PC-3 (cell line): ENCODE data around the gene TYW1. TPM values are rescaled to one million over a fixed set of nuclear protein-coding genes. Genes with fewer than 3 reads are reported as not detected.
"Not testable (repeated sequence)": the region's sequence is repeated elsewhere in the genome, so short reads cannot be mapped to it uniquely, and the experiment has no call there.

Experiments
- ATAC-seq: fragments of 200-7000 bp; cut with Tn5 transposase; 2 replicates; pipeline ENCODE4 v1.9.1; 2020; ENCODE audit warnings: mild to moderate bottlenecking, moderate library complexity
- BruUV-seq: library from RNA; stranded (reverse); fragments of 400-500 nt; replicated peaks from 2 replicates; lab custom pipeline; 2021; lab: Mats Ljungman, UMichigan
- CTCF ChIA-PET: fragments of 300-600 bp; sonication (Branson Sonifier 250); formaldehyde crosslinking; loops from one replicate; lab custom pipeline; 2022; ENCODE audit warnings: antibody characterized with exemption; lab: Charles Lee
- POLR2A ChIA-PET: fragments of 300-600 bp; sonication (Branson Sonifier 250); formaldehyde crosslinking; loops from one replicate; lab custom pipeline; 2022; ENCODE audit warnings: antibody characterized with exemption; ENCODE audit not compliant: unreplicated experiment; lab: Charles Lee
- DNase-seq: peaks from one replicate; pipeline ENCODE4 v3.0.0-alpha.2; 2015
- H2AFZ ChIP-seq: fragments of 300-600 bp; sonication (generic); 2 replicates; pipeline ENCODE4 v1.6.0; 2016; ENCODE audit warnings: antibody characterized with exemption, low read length
- H3F3A ChIP-seq: fragments of 300-600 bp; sonication (generic); one replicate; pipeline ENCODE4 v1.6.0; 2017; ENCODE audit warnings: antibody characterized with exemption, low read length, control low read depth, mild to moderate bottlenecking; ENCODE audit not compliant: unreplicated experiment
- H3K27ac ChIP-seq: fragments of 300-600 bp; sonication (generic); 2 replicates; pipeline ENCODE4 v1.5.1; 2016; ENCODE audit warnings: mild to moderate bottlenecking, low read length
- H3K27me3 ChIP-seq: fragments of 300-600 bp; sonication (generic); 2 replicates; pipeline ENCODE4 v1.6.1; 2016; ENCODE audit warnings: low read length, mixed read lengths
- H3K36me3 ChIP-seq: fragments of 300-600 bp; sonication (generic); 2 replicates; pipeline ENCODE4 v1.6.1; 2016; ENCODE audit warnings: low read depth, mixed run types, low read length, mixed read lengths
- H3K4me1 ChIP-seq: fragments of 300-600 bp; sonication (generic); 2 replicates; pipeline ENCODE4 v1.5.1; 2016; ENCODE audit warnings: low read length; ENCODE audit not compliant: insufficient read depth
- H3K4me2 ChIP-seq: fragments of 300-600 bp; sonication (generic); 2 replicates; pipeline ENCODE4 v1.6.0; 2016; ENCODE audit warnings: low read length
- H3K4me3 ChIP-seq: fragments of 300-600 bp; sonication (generic); 2 replicates; pipeline ENCODE4 v1.5.1; 2016; ENCODE audit warnings: mild to moderate bottlenecking, low read length, mixed read lengths
- H3K79me2 ChIP-seq: fragments of 300-600 bp; sonication (generic); 2 replicates; pipeline ENCODE4 v1.6.1; 2017; ENCODE audit warnings: low read length, mixed read lengths
- H3K9ac ChIP-seq: fragments of 300-600 bp; sonication (generic); 2 replicates; pipeline ENCODE4 v1.6.0; 2016; ENCODE audit warnings: mild to moderate bottlenecking, low read length
- H3K9me2 ChIP-seq: fragments of 300-600 bp; sonication (generic); replicated peaks from 2 replicates; pipeline ENCODE4 v1.6.1; 2016; ENCODE audit warnings: mixed run types, low read length, mixed read lengths
- H3K9me3 ChIP-seq: fragments of 300-600 bp; sonication (generic); 2 replicates; pipeline ENCODE4 v1.6.1; 2016; ENCODE audit warnings: low read length, mixed read lengths
- H4K20me1 ChIP-seq: fragments of 300-600 bp; sonication (generic); 2 replicates; pipeline ENCODE4 v1.6.1; 2016; ENCODE audit warnings: low read length, mixed read lengths
- EZH2 ChIP-seq: fragments of 300-600 bp; sonication (generic); IDR thresholded peaks from one replicate; pipeline ENCODE4 v1.6.1; 2017; ENCODE audit warnings: antibody characterized with exemption, mild to moderate bottlenecking, low read length; ENCODE audit not compliant: unreplicated experiment
- EZH2phosphoT487 ChIP-seq: fragments of 300-600 bp; sonication (generic); IDR thresholded peaks from 2 replicates; pipeline ENCODE4 v1.6.1; 2018; ENCODE audit warnings: mild to moderate bottlenecking, antibody characterized with exemption, low read length, borderline replicate concordance
- intact Hi-C: fragments of 100-400 bp; cut with micrococcal nuclease; formaldehyde crosslinking; loops from 2 replicates; pipeline ENCODE4 v1.9.0; 2023
- total RNA-seq: library from RNA; depleted of rRNA; stranded (reverse); fragments of >200 nt; gene quantifications from 2 replicates; pipeline ENCODE4 v1.2.3, GENCODE V29; 2014
- TF ChIP-seq, protein P1 (sequence below): fragments of 300-600 bp; sonication (generic); conservative IDR thresholded peaks from 2 replicates; pipeline ENCODE4 v1.5.1; 2017; ENCODE audit warnings: antibody characterized with exemption, low read depth, mild to moderate bottlenecking, low read length

The TYW1 gene
- total RNA-seq, 1 experiment from 2014 or later, result 13.4 TPM

DNA sequence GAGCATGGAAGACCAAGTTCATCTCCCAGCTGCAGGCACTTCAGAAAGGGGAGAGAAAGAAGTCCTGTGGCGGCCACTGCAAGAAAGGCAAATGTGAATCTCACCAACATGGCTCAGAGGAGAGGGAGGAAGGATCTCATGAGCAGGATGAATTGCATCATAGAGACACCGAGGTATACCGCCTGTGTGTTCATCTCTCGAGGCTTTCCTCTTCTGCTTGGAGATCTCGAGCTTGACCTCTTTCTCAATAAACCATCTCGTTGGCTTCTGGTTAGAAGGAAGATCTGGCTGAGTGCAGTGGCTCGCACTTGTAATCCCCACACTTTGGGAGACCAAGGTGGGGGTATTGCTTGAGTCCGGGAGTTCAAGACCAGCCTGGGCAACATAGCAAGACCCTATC lies 21.3 kb downstream of the TYW1 start:
- intact Hi-C loops, DNase-seq, H4K20me1 ChIP-seq, H2AFZ ChIP-seq, H3K9me2 ChIP-seq, H3K4me2 ChIP-seq, H3K27me3 ChIP-seq, ATAC-seq, H3K27ac ChIP-seq, H3F3A ChIP-seq, BruUV-seq, H3K9ac ChIP-seq, H3K79me2 ChIP-seq, CTCF ChIA-PET, H3K36me3 ChIP-seq, POLR2A ChIA-PET, H3K4me3 ChIP-seq, H3K9me3 ChIP-seq: not testable (repeated sequence)
- H3K4me1 ChIP-seq, result peaks cover 13% of the 10 kb centered on the region; the same call in 1 of the 2 replicates

DNA sequence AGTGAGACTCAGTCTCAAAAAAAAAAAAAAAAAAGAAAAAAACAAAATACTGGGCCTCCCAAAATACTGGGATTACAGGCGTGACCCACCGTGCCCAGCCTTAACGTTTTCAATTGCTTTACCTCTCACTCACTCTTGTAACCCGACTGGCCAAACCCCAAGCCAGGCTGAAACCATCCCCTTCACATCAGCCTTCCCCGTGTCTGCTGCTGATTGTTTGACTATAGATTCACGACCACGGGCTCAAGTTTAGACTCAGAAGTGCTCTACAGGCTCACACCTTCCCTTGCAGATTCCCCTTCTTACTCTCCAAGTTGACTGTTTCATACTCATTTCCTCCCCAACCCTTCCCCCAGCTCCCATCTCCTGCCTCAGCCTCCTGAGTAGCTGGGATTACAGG lies 22.3 kb downstream of the TYW1 start:
- no peak overlapping the region for H3K9ac ChIP-seq
- CTCF ChIA-PET, result no interaction called here
- H2AFZ ChIP-seq, result no peak overlapping the region
- 0 out of 2 replicates have a peak, but pooled peaks have one; percentile 8 for ATAC-seq
- TF ChIP-seq EZH2phosphoT487 (no peak), EZH2 (no peak)
- TF ChIP-seq, protein P1, sequence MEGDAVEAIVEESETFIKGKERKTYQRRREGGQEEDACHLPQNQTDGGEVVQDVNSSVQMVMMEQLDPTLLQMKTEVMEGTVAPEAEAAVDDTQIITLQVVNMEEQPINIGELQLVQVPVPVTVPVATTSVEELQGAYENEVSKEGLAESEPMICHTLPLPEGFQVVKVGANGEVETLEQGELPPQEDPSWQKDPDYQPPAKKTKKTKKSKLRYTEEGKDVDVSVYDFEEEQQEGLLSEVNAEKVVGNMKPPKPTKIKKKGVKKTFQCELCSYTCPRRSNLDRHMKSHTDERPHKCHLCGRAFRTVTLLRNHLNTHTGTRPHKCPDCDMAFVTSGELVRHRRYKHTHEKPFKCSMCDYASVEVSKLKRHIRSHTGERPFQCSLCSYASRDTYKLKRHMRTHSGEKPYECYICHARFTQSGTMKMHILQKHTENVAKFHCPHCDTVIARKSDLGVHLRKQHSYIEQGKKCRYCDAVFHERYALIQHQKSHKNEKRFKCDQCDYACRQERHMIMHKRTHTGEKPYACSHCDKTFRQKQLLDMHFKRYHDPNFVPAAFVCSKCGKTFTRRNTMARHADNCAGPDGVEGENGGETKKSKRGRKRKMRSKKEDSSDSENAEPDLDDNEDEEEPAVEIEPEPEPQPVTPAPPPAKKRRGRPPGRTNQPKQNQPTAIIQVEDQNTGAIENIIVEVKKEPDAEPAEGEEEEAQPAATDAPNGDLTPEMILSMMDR, result no peak
- no peaks in the 10 kb centered on the region for H4K20me1 ChIP-seq
- no peaks in the 10 kb centered on the region for H3K9me2 ChIP-seq
- H3K9me3 ChIP-seq, result no peaks in the 10 kb centered on the region
- no peak overlapping the region for H3K4me2 ChIP-seq
- H3K4me3 ChIP-seq, result no peak overlapping the region
- H3F3A ChIP-seq, result no peaks in the 10 kb centered on the region
- intact Hi-C loops, result no loop called here
- POLR2A ChIA-PET, result interaction anchor here (0.7 kb wide), 1 partner anchor 477 kb away, joined by 10 read pairs; no protein-coding TSS in a partner anchor
- peak overlapping the region; percentile 39 for H3K27ac ChIP-seq
- DNase-seq, result no peak
- H3K36me3 ChIP-seq, result peaks cover 9% of the 10 kb centered on the region
- peaks cover 13% of the 10 kb centered on the region; the same call in 1 of the 2 replicates for H3K4me1 ChIP-seq
- H3K79me2 ChIP-seq, result no peaks in the 10 kb centered on the region
- BruUV-seq, result no TSS peak
- H3K27me3 ChIP-seq, result no peaks in the 10 kb centered on the region

DNA sequence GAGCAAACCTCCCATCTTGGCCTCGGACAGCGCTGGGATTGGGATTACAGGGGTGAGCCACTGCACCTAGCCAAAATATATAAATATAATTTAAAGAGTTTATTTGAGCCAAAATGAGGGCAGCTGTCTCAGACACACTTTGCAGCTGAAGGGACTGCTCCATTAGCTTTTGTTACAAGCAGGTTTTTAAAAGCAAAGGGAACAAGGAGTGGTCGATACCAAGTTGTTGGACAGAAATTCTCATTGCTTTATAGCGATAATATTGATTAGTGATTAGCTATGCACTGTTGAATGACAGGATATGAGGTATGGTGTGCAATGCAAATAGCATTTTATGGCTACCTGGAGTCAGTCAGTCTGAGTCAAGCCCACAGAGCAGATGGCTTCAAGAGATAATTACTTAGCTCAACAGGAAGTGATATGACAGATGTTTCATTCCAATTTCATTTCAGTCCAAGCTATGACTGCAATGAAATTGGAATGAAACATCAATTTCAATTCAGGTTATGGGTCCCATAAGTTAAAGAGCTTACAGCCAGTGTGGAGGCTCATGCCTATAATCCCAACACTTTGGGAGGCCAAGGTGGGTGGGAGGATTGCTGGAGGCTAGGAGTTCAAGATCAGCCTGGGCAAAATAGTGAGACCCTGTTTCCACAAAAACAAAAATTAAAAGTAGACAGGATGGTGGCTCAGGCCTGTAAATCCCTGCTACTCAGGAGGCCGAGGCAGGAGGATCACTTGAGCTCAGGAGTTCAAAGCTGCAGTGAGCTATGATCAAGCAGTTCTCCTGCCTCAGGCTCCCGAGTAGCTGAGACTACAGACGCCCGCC lies 23.1 kb downstream of the TYW1 start:
- Histone ChIP-seq H3K4me2 (peak overlapping the region; percentile 3; the same call in 1 of the 2 replicates), H3K4me3 (no peak overlapping the region), H3K36me3 (peaks cover 9% of the 10 kb centered on the region), H3K27ac (peak overlapping the region; percentile 39), H2AFZ (no peak overlapping the region), H3K9ac (no peak overlapping the region), H3F3A (no peaks in the 10 kb centered on the region), H3K27me3 (no peaks in the 10 kb centered on the region), H3K79me2 (no peaks in the 10 kb centered on the region), H3K9me2 (no peaks in the 10 kb centered on the region), H3K9me3 (no peaks in the 10 kb centered on the region), H4K20me1 (no peaks in the 10 kb centered on the region), H3K4me1 (peaks cover 13% of the 10 kb centered on the region; the same call in 1 of the 2 replicates)
- ChIA-PET POLR2A (interaction anchor here (0.9 kb wide), 1 partner anchor 283 kb away, joined by 3 read pairs; no protein-coding TSS in a partner anchor), CTCF (no interaction called here)
- intact Hi-C loops, result no loop called here
- TF ChIP-seq EZH2phosphoT487, result no peak
- TF ChIP-seq EZH2, result no peak
- TF ChIP-seq, protein P1, result no peak
- no TSS peak for BruUV-seq
- peak; percentile 76 for DNase-seq
- ATAC-seq, result peak; percentile 99
